ENCODE data around the gene CMIP.

Gene CMIP

DNA sequence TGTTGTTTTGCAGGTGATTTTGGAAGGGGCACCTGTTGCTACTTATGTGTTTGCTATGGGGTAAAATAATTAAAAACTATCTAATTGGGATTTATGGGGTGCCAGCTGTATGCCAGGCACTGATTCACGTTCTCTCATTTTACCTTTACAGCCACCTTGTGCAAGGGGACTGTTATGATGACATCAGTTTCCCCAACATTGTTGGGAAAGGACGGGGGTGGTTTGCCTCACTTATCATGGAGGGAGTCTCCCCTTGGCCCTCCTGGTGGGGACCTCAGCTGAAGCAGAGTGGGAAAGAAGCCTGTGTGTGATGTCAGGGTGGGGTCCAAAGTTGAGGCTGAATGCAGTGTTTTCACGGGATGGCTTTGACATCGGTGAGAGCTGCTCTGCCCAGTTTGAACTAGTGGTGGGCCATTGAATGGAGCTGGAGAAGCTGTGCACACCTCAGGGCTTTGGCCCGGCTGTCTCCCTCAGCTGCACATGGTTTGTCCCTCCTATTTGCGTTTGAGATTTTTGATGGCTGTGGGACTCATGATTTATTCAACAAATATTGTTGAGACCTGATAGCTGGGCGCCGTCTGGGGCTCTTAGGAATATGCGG is 36.1 kb downstream of the CMIP start:
- DNase-seq (ENCODE audit: low read depth), result no peak

GRCh38 chr16:81481207-81481821 is 36.7 kb downstream of the CMIP start:
- DNase-seq (ENCODE audit: low read depth), result no peak

GRCh38 chr16:81482329-81483063 is 37.9 kb downstream of the CMIP start:
- no peak for DNase-seq (ENCODE audit: low read depth)

- no peak for DNase-seq (ENCODE audit: low read depth)
Measured at GRCh38 chr16:81483064-81483969, 38.7 kb downstream of the CMIP start.

- no peak for DNase-seq (ENCODE audit: low read depth)
Measured at GRCh38 chr16:81483970-81484595, 39.5 kb downstream of the CMIP start.

DNA sequence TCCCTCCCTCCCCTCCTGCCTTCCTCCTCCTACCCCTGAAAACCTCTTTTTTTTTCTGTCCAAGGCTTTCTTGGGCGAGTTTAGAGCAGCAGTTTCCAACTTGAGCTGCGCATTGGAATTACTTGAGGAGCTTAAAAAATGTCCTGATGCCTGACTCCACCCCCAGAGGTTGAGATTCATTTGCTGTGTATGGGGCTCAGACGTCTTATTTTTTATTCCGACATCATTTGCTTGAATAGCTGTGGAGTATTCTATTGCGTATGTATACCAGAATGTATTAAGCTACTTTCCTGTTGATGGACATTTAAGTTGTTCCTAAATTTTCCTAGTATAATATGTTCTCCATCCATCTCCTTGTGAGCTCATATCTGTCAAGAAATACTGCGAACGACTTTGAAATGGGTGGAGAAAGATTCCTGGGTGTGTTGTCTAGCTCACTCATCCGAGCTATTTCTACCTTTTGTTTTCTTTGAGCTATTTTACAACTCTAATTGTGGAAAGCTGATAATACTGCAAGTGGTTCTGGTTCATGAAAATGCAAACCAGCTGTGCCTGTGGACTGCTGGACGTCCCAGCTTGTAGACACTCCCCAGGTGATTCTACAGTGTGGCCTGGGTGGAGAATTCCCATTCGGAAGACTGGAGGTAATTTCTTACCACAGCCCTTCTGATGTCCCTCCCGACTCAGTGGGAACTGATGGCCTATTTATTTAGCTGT is 40.5 kb downstream of the CMIP start:
- DNase-seq (ENCODE audit: low read depth), result no peak

DNA sequence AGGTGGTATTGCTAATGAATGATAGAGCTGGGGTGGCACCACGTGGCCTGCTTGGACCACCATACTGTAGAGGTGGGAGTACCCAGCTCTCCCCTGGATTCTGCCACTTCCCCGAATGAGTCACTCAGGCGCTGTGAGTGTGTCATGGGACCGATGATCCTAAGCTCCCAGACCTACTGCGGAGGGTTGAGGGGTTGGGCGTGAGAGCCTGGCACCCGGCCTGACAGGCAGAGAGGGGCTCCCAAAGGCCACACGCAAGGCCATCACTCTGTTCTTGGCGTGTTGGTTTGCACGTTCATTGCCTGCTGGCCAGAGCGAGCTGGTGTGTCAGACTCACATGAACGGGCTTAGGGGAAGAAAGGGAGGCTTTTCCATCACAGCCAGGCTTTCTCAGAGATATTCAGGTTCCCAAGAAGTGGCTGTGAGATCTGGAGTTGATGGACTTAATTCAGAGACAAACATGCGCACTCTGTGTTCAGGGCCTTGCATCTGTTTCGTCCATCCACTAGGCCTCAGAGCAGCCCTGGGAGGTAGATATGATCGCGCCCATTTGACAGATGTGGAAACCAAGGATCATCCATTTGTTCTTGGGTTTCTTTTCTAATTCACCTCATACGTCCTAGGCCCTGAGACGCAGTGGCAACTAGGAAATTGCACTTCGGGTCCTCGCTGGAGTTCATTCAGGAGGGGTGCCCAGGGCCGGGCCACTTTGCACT is 41.4 kb downstream of the CMIP start:
- no peak for DNase-seq (ENCODE audit: low read depth)

GRCh38 chr16:81486540-81487061 is 42.0 kb downstream of the CMIP start:
- DNase-seq (ENCODE audit: low read depth), result peak; percentile 81

DNA sequence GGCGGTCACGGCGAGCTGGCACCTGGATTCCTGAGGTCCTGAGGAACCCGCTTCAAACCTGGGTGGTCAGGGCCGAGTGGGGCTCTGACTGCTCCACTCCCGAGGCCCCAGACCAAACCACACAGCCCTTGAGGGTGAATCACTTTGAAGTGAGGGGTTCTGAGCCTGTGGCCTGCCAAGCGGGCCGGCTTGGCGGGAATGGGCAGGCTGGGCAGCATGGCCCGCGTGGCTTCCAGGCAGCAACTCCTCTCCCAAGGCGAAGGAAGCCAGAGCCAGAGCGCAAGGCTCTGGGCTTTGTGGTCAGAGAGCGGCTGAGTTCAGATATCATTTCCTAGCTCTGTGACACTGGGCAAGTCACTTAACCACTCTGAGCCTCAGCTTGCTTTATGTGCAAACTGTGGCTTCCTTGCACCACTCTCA is 42.7 kb downstream of the CMIP start:
- no peak for DNase-seq (ENCODE audit: low read depth)

DNA sequence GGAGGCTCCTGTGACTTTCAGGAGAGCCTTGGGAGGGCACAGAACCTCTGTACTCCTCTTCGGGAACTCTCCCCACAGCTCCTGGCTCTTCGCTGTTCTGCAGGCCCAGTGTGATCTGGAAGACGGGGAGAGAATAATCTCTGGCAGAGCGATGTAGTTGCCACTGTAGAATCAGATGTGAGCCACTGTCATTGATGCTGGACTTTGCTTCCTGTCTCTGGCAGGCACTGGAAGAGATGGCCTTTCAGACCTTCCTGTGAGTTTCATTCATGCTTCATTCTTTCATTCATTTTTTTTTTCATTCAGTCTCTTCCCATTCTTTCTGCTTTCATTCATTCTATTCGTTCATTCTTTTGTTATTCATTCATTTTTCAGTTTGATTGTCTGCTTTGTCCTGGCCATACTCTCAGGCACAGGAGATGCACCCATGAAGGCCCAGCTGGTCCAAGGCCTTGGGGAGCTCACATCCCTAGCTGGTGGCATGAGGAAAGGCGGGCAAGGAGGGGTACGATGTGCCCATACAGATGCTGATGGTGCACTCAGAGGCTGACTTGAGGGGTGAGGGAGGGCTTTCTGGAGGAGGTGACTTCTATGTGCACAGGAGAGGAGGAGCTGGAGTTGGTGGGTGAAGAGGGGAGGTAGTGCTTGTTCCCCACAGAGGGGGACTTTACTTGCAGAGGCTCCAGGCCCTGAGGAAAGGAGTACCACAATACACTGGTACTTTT is 44.2 kb downstream of the CMIP start:
- no peak for DNase-seq (ENCODE audit: low read depth)

- no peak for DNase-seq (ENCODE audit: low read depth)
Measured at GRCh38 chr16:81489547-81490267, 45.1 kb downstream of the CMIP start.

DNA sequence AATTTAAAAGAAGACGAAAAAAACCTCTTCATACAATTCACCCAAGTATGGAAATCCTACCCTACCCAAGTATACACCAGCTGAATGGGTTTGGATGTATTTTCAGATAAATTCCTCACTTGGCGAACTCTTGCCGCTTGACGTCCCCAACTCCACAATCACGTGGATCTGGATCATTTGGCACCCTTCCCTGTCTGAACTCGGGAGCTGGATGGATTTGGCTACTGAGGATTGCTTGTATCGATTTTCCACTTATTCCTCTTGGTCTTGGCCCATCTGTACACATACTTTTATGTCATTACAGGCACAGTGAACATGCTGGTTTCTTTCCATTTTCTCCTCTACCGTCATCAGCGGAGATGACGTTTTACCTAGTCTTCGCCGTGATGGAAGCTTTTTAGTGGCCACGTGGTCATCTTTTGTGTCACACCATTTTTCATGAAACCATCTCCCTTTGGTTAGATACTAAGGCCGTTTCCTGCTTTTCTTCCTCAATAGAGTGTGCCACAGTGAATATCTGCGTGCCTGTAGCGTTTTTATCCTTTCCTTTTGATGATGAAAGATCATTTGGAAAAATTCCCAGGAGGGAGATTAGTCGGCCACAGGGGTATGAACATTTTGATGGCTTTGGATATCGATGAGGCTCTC is 47.1 kb downstream of the CMIP start:
- DNase-seq (ENCODE audit: low read depth), result no peak

GRCh38 chr16:81492311-81492761 is 47.7 kb downstream of the CMIP start:
- no peak for DNase-seq (ENCODE audit: low read depth)

GRCh38 chr16:81492965-81493754 is 48.6 kb downstream of the CMIP start:
- DNase-seq (ENCODE audit: low read depth), result no peak

- DNase-seq (ENCODE audit: low read depth), result no peak
Measured at GRCh38 chr16:81493755-81494433, 49.3 kb downstream of the CMIP start.

GRCh38 chr16:81494434-81494806 is 49.8 kb downstream of the CMIP start:
- no peak for DNase-seq (ENCODE audit: low read depth)

- DNase-seq (ENCODE audit: low read depth), result no peak
Measured at GRCh38 chr16:81494888-81495287, 50.3 kb downstream of the CMIP start.
